Measurements from ENCODE around the gene SCO2. TPM values are rescaled to one million over a fixed set of nuclear protein-coding genes. Genes with fewer than 3 reads are reported as not detected.

SCO2 gene
- total RNA-seq, 2 donors from 2014 or later: 0.89 to 2.3 TPM

- Mint-ChIP-seq H3K27ac (no peak within 1 kb of the TSS), H3K9me3 (no peaks in the 10 kb centered on the region), H3K27me3 (ENCODE audit: insufficient read depth) (peaks cover 49% of the 10 kb centered on the region), H3K4me3 (no peak within 1 kb of the TSS), H3K4me1 (peaks cover 11% of the 10 kb centered on the region), H3K36me3 (ENCODE audit: low read depth) (no peaks in the 10 kb centered on the region)
- Histone ChIP-seq H3K9me3 (ENCODE audit: control insufficient read depth, low read length) (no peaks in the 10 kb centered on the region), H3K27me3 (ENCODE audit: control insufficient read depth, insufficient read depth, low read length, poor library complexity, severe bottlenecking) (no peaks in the 10 kb centered on the region), H3K9ac (ENCODE audit: extremely low read depth, low read length, poor library complexity, severe bottlenecking) (no peak within 1 kb of the TSS), H3K36me3 (ENCODE audit: control insufficient read depth, insufficient read depth, low read length) (no peaks in the 10 kb centered on the region), H3K4me3 (ENCODE audit: low read length) (no peak within 1 kb of the TSS), H3K4me1 (ENCODE audit: control insufficient read depth, insufficient read depth, low read length) (no peaks in the 10 kb centered on the region), H3K27ac (ENCODE audit: low read depth, low read length) (no peak within 1 kb of the TSS)
- DNase-seq: no peak
- 78 to 84% methylated on average over 15 to 23 of the region's 23 CpGs for WGBS, 2 experiments (ENCODE audit: insufficient coverage in 1 of 2, insufficient read length in 1 of 2)
- no peak for TF ChIP-seq CTCF (conservative IDR thresholded peaks at IDR 0.05)
Observed at GRCh38 chr22:50486561-50487289, 38.7 kb downstream of the SCO2 start, which contains the start of gene MIOX. Gene MIOX, plus strand, starts transcription at chr22:50486859. Its CDS starts 39 bp downstream, at chr22:50486898.

DNA sequence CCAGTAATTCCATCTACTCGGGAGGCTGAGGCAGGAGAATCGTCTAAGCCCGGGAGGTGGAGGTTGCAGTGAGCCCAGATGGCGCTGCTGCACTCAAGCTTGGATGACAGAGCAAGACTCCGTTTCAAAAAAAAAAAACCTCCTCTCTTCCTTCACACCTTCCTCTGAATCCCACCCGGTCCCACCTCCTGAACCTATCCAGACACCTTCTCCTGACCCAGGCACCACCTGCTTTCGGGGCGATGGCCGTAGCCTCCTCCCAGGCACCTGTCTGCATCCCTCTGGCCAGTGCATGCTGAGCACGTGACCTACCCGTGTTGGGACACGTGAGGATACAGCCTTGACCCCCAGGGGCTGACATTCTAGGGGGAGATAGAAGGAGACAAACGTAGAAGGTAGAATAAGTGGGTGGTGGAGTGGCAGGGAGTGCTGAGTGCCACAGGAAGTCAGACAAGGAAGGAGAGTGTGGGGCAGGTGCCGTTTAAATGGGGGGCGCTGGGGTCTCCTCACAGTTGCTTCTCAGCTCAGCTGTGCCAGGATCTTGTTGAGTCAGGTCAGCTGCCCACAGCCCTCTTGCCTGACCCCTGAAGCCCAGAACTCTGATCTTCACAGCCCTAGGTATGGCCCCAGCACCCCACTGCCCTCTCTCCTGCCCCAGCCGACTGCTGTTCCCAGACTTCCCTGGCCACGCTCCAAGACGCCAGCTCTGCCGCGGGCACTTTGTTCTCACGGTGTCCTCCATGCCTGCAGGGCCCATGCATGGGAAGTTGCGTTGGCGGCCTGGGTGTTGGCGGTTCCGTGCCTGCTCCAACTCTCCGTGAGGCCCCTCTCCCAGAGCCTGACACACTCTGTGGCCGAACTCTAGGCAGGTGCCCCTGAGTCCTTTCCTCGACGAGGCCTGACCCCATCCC is 39.9 kb downstream of the SCO2 start:
- no peaks in the 10 kb centered on the region for H3K4me1 ChIP-seq (ENCODE audit: control insufficient read depth, insufficient read depth, low read length)
- no peak overlapping the region for H3K4me3 ChIP-seq (ENCODE audit: low read length)
- 84 to 93% methylated on average over 21 to 29 of the region's 29 CpGs for WGBS, 2 experiments (ENCODE audit: insufficient coverage in 1 of 2, insufficient read length in 1 of 2)
- peak; percentile 26 for TF ChIP-seq CTCF (conservative IDR thresholded peaks at IDR 0.05)
- DNase-seq: peak; percentile 62
- peaks cover 48% of the 10 kb centered on the region for H3K27me3 Mint-ChIP-seq (ENCODE audit: insufficient read depth)
- H3K27ac Mint-ChIP-seq: no peak overlapping the region
- H3K36me3 ChIP-seq (ENCODE audit: control insufficient read depth, insufficient read depth, low read length): no peaks in the 10 kb centered on the region
- no peak overlapping the region for H3K4me3 Mint-ChIP-seq
- H3K9ac ChIP-seq (ENCODE audit: extremely low read depth, low read length, poor library complexity, severe bottlenecking): no peak overlapping the region
- H3K27ac ChIP-seq (ENCODE audit: low read depth, low read length): no peak overlapping the region
- H3K9me3 Mint-ChIP-seq: no peaks in the 10 kb centered on the region
- peaks cover 11% of the 10 kb centered on the region for H3K4me1 Mint-ChIP-seq
- no peaks in the 10 kb centered on the region for H3K36me3 Mint-ChIP-seq (ENCODE audit: low read depth)
- H3K27me3 ChIP-seq (ENCODE audit: control insufficient read depth, insufficient read depth, low read length, poor library complexity, severe bottlenecking): peaks cover 6% of the 10 kb centered on the region
- H3K9me3 ChIP-seq (ENCODE audit: control insufficient read depth, low read length): no peaks in the 10 kb centered on the region

DNA sequence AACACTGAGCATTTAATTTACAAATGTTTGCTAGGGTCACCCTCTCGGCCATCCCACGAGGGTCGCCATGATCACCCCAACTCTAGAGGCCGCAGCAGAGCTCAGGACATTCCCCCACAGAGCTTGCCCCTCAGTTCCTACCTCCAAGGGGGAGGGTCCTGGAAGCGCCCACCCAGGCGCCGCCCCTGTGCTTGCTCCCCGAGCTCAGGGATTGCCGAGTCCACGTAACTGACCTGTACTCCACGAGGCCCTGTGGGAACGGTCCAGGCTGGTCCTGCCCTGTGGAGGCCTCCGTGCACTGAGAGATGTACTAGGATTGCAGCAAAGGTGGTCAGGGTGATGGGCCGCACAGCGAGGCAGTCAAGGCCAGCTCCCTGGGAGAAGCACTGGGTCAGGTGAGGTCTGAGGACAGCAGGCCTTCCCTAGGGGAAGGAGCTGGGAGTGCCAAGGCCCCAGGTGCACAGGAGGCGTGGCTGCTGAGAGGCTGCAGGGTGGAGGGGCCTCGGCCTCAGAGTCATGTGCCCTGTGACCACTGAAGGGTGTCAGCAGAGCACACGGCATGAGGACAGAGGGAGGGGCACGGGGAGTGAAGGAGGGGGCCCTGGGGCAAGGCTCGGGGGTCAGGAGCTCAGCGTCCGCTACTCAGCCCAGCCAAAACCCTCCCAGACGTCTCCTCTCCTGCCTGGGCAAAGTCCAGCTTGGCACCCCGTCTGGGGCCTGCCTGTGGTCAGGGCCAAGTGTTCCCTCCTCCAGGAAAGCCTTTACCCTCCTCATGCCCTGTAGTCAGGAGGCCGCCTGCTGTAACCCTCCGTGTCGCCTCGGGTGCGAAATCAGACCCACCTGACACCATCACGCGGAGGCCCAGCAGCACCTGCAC is 41.2 kb downstream of the SCO2 start:
- Histone ChIP-seq H3K9me3 (ENCODE audit: control insufficient read depth, low read length) (no peaks in the 10 kb centered on the region), H3K9ac (ENCODE audit: extremely low read depth, low read length, poor library complexity, severe bottlenecking) (no peak overlapping the region), H3K4me3 (ENCODE audit: low read length) (no peak overlapping the region), H3K4me1 (ENCODE audit: control insufficient read depth, insufficient read depth, low read length) (no peaks in the 10 kb centered on the region), H3K27ac (ENCODE audit: low read depth, low read length) (no peak overlapping the region), H3K27me3 (ENCODE audit: control insufficient read depth, insufficient read depth, low read length, poor library complexity, severe bottlenecking) (peaks cover 19% of the 10 kb centered on the region), H3K36me3 (ENCODE audit: control insufficient read depth, insufficient read depth, low read length) (no peaks in the 10 kb centered on the region)
- WGBS, 2 experiments (ENCODE audit: insufficient coverage in 1 of 2, insufficient read length in 1 of 2): 88 to 90% methylated on average over 24 to 31 of the region's 31 CpGs
- no peak for TF ChIP-seq CTCF (conservative IDR thresholded peaks at IDR 0.05)
- DNase-seq: no peak
- Mint-ChIP-seq H3K4me1 (peaks cover 11% of the 10 kb centered on the region), H3K27ac (no peak overlapping the region), H3K36me3 (ENCODE audit: low read depth) (no peaks in the 10 kb centered on the region), H3K9me3 (no peaks in the 10 kb centered on the region), H3K27me3 (ENCODE audit: insufficient read depth) (peaks cover 61% of the 10 kb centered on the region), H3K4me3 (no peak overlapping the region)
